Naive thymus-derived CD4-positive, alpha-beta T cell (primary cell): Measurements from ENCODE around the gene ZNF559. TPM values are rescaled to one million over a fixed set of nuclear protein-coding genes. Genes with fewer than 3 reads are reported as not detected.
A peak's percentile ranks its signal among the peaks of the same experiment; 100 is the strongest.

Source experiments
- ATAC-seq: fragments of 150-1000 bp; cut with Tn5 transposase; 2 replicates; pipeline ENCODE4 v1.10.0; 2021; ENCODE audit warnings: mild to moderate bottlenecking, moderate library complexity
- CTCF ChIA-PET: fragments of 350-600 bp; sonication (Branson Sonifier 250); formaldehyde crosslinking; loops from one replicate; lab custom pipeline; 2021; ENCODE audit warnings: antibody characterized with exemption; lab: Charles Lee
- POLR2A ChIA-PET: fragments of 350-600 bp; sonication (Branson Sonifier 250); formaldehyde crosslinking; loops from one replicate; lab custom pipeline; 2021; ENCODE audit warnings: antibody characterized with exemption, inconsistent platforms; lab: Charles Lee
- DNase-seq, 9 donors: peaks; one replicate each; pipeline versions ENCODE4 v3.0.0 to v3.0.0-alpha.2; 2020 to 2022; ENCODE audit warnings: mixed read lengths in 1 of 9
- H3K27ac ChIP-seq: one replicate; pipeline ENCODE4 v1.7.0; 2013; ENCODE audit warnings: mild to moderate bottlenecking, low read depth, low read length, moderate library complexity
- H3K27me3 ChIP-seq, 2 donors: one replicate each; pipeline ENCODE4 v1.7.0; 2013; ENCODE audit warnings: low read length in 2 of 2, mild to moderate bottlenecking in 2 of 2, moderate library complexity in 2 of 2; ENCODE audit not compliant: control insufficient read depth in 2 of 2, insufficient read depth in 2 of 2
- H3K36me3 ChIP-seq, 3 experiments: 1 replicate in 2 of 3; 2 replicates in 1 of 3; pipeline ENCODE4 v1.7.0; 2013; ENCODE audit warnings: low read length in 3 of 3, mild to moderate bottlenecking in 3 of 3, moderate library complexity in 1 of 3; ENCODE audit not compliant: insufficient read depth in 3 of 3, control insufficient read depth in 2 of 3
- H3K4me1 ChIP-seq, 2 donors: one replicate each; pipeline ENCODE4 v1.7.0; 2013; ENCODE audit warnings: low read length in 2 of 2, mild to moderate bottlenecking in 2 of 2, moderate library complexity in 1 of 2; ENCODE audit not compliant: control insufficient read depth in 2 of 2, insufficient read depth in 2 of 2
- H3K4me3 ChIP-seq: 2 replicates; pipeline ENCODE4 v1.7.0; 2013; ENCODE audit warnings: mild to moderate bottlenecking, low read length
- H3K9me3 ChIP-seq, 3 experiments: 1 replicate in 2 of 3; 2 replicates in 1 of 3; pipeline ENCODE4 v1.7.0; 2013; ENCODE audit warnings: low read length in 3 of 3; ENCODE audit not compliant: control insufficient read depth in 2 of 3
- H3K27ac Mint-ChIP-seq, 9 donors: one replicate each; pipeline ENCODE4 v1.8.0; 2020 to 2022; ENCODE audit warnings: mixed read lengths in 9 of 9, mild to moderate bottlenecking in 8 of 9, moderate library complexity in 5 of 9, inconsistent platforms in 2 of 9
- H3K27me3 Mint-ChIP-seq, 5 donors: one replicate each; pipeline ENCODE4 v1.8.0; 2021 to 2022; ENCODE audit warnings: mixed read lengths in 5 of 5, mild to moderate bottlenecking in 1 of 5
- H3K36me3 Mint-ChIP-seq, 5 donors: one replicate each; pipeline ENCODE4 v1.8.0; 2020 to 2022; ENCODE audit warnings: mixed read lengths in 5 of 5, mild to moderate bottlenecking in 3 of 5, inconsistent platforms in 1 of 5
- H3K4me1 Mint-ChIP-seq, 7 donors: one replicate each; pipeline ENCODE4 v1.8.0; 2020 to 2022; ENCODE audit warnings: mixed read lengths in 7 of 7, mild to moderate bottlenecking in 3 of 7, inconsistent platforms in 1 of 7
- H3K4me3 Mint-ChIP-seq, 10 donors: one replicate each; pipeline ENCODE4 v1.8.0; 2020 to 2022; ENCODE audit warnings: mild to moderate bottlenecking in 10 of 10, mixed read lengths in 10 of 10, moderate library complexity in 6 of 10, inconsistent platforms in 2 of 10
- H3K9me3 Mint-ChIP-seq, 11 donors: one replicate each; pipeline ENCODE4 v1.8.0; 2020 to 2022; ENCODE audit warnings: mixed read lengths in 11 of 11, mild to moderate bottlenecking in 4 of 11, inconsistent platforms in 1 of 11, moderate library complexity in 1 of 11
- intact Hi-C, 2 donors: fragments of 100-400 bp; cut with micrococcal nuclease; formaldehyde crosslinking; loops; one replicate each; pipeline ENCODE4 v1.15.1; 2023
- polyA plus RNA-seq, 2 donors: library from polyadenylated mRNA; unstranded; fragments of 300-500 nt; fragmentation: Illumina TruSeq; gene quantifications; one replicate each; pipeline ENCODE4 v1.2.3, GENCODE V29; 2021
- total RNA-seq, 6 experiments: library from RNA in 5 of 6; stranded (reverse) in 5 of 6; gene quantifications; 1 replicate in 5 of 6; 2 replicates in 1 of 6; pipeline ENCODE4 v1.2.3 and lab custom pipeline; 2021 to 2026

Gene ZNF559
- total and polyA plus RNA-seq, 7 experiments from 2014 or later = 9.1 to 58.2 (median 51.1) TPM

DNA sequence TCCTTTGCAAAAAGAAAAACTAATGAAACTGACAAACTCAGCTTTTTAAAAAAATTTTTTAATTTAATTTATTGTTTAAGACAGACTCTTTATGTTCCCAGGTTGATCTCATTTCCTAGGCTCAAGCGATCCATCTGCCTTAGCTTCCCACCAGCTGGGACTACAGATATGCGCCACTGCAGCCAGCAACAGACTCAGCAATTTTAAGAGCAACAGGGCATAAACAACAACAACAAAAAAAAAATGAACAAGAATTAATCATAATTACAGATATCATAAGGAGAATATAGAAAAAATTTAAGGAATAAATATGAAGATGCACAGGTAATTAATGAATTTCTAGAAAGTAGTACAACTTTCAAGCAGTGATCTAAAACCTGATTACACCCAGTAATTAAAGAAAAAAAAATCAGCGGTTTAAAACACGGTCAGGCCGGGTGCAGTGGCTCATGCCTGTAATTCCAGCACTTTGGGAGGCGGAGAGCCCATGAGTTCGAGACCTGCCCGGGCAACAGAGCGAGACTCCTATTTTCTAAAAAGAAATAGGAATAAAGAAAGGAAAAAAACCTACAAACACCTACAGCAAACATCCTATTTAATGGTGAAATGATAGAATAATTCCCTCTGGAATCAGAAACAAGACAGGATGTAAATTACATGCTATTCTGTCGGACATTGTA, 15.7 kb upstream of the ZNF559 start:
- Mint-ChIP-seq H3K4me1 (peaks cover 4 to 37% (median 24%) of the 10 kb centered on the region in 7 donors), H3K4me3 (peak overlapping the region; percentile 89 to 98 (median 96)), H3K27ac (peak overlapping the region; percentile 89 to 99 (median 95)), H3K27me3 (peaks cover 0 to 2% (median 0%) of the 10 kb centered on the region in 5 donors), H3K36me3 (peaks cover 15 to 42% (median 37%) of the 10 kb centered on the region in 5 donors), H3K9me3 (peaks cover 0 to 60% (median 27%) of the 10 kb centered on the region in 11 donors)
- peaks cover 0 to 17% (median 0%) of the 10 kb centered on the region in 3 experiments for H3K9me3 ChIP-seq
- CTCF ChIA-PET = interaction anchor here (0.5 kb wide), 1 partner anchor 309 kb away, joined by 3 read pairs; no protein-coding TSS in a partner anchor
- H3K4me1 ChIP-seq = peaks cover 6 to 15% of the 10 kb centered on the region in 2 donors
- peak overlapping the region; percentile 95 for H3K4me3 ChIP-seq
- DNase-seq (no peak), ATAC-seq (no peak)
- intact Hi-C loops = loop anchor here (2.0 to 5.0 kb wide), 6 partner anchors 166 to 511 kb away; partner anchors contain the start of genes ZNF121 (in 2 of the 2), ZNF317 (in 2 of the 2), FBXL12 (in 1 of the 2) and ZNF426 (in 1 of the 2)
- no peaks in the 10 kb centered on the region for H3K27me3 ChIP-seq
- peak overlapping the region; percentile 98 for H3K27ac ChIP-seq
- H3K36me3 ChIP-seq = peaks cover 3 to 36% (median 7%) of the 10 kb centered on the region in 3 experiments
- POLR2A ChIA-PET = interaction anchor here (0.6 to 2.5 kb wide), 5 partner anchors 15 to 487 kb away, joined by 3 to 7 read pairs (median 4); partner anchors contain the start of genes ZNF559 and ZNF846

DNA sequence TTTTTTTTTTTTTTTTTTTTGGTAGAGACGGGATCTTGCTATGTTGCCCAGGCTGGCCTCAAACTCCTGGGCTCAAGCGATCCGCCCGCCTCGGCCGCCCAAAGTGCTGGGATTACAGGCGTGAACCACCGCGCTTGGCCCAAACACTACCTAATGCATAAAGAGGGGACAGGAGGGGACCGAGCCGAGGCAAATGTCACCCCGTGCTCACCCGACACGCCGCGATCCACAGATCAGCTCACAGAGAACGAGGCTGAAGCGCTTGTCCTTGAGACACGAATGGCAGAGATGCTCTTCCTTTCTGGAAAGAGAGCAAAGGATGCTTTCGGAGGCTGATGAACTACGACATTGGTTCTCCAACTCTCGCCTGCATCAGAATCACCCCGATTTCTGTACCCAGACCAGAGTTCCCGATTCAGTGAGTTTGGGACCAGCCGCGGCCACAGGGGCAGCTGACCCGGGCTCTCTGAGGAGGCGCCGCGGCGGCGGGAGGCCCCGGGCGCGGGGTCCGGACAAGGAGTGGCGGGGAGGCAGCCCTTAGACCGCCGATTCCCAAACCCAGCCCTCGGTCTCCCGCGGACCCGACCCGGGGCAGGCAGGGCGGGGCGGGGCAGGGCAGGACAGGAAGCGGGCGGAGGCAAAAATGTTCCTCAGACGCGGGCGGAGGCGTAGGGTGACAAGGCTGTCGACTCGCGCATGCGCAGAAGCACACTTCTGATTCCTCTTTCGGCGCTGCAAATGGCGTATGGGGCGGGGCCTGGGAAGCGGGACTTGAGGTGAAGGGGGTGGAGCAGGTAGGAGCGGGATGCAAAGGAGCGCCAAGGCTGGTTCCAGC, 14.6 kb upstream of the ZNF559 start, which contains the start of gene ZNF699:
TSS of gene ZNF699 (minus strand) at position 700 of the 835 bp plus-strand sequence. CDS start 4,719 bp downstream, outside the sequence.
- peaks cover 0 to 25% (median 2%) of the 10 kb centered on the region in 3 experiments for H3K36me3 ChIP-seq
- H3K9me3 Mint-ChIP-seq = peaks cover 0 to 60% (median 25%) of the 10 kb centered on the region in 11 donors
- H3K27ac Mint-ChIP-seq = peak within 1 kb of the TSS; percentile 89 to 99 (median 97)
- peak within 1 kb of the TSS; percentile 95 for H3K4me3 ChIP-seq
- ATAC-seq (peak; percentile 94), DNase-seq (peak; percentile 94 to 100 (median 97))
- ChIA-PET POLR2A (interaction anchor here (0.9 to 3.3 kb wide), 4 partner anchors 14 to 486 kb away, joined by 3 to 35 read pairs (median 4); partner anchors contain the start of genes ZNF559 and ZNF846), CTCF (no interaction called here)
- H3K36me3 Mint-ChIP-seq = peaks cover 11 to 34% (median 28%) of the 10 kb centered on the region in 5 donors
- peaks cover 6 to 15% of the 10 kb centered on the region in 2 donors for H3K4me1 ChIP-seq
- H3K4me3 Mint-ChIP-seq = peak within 1 kb of the TSS; percentile 89 to 98 (median 96)
- H3K27ac ChIP-seq = peak within 1 kb of the TSS; percentile 98
- peaks cover 4 to 37% (median 24%) of the 10 kb centered on the region in 7 donors for H3K4me1 Mint-ChIP-seq
- H3K27me3 Mint-ChIP-seq = peaks cover 0 to 2% (median 0%) of the 10 kb centered on the region in 5 donors
- peaks cover 0 to 15% (median 0%) of the 10 kb centered on the region in 3 experiments for H3K9me3 ChIP-seq
- H3K27me3 ChIP-seq = no peaks in the 10 kb centered on the region
- intact Hi-C loops = loop anchor here (1.0 to 5.0 kb wide), 13 partner anchors 15 to 509 kb away; partner anchors contain the start of genes ZNF121 (in 2 of the 2), ZNF266 (in 2 of the 2), ZNF317 (in 2 of the 2) and ZNF426 (in 2 of the 2)

DNA sequence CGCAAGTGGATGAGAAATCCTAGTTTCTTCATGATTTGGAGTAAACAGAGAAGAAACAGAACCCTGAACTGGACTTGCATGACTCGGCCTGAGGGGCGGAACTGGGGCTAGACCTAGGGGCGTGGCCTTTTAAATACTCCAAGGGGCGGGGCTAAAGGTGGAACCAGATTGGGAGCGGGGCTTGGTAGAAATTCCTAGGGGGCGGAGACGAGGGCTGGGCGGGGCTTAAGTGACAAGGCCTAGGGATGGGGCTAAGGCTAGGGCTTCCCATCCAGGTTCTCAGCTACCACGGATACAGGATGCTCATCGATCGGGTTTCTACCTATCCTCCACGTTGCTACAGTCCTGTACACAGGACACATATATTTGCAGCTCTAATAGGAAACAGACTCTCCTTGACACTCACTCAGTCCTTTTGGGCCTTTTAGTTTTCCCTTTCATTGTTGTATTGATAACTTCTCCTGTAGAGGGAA, 14.0 kb upstream of the ZNF559 start:
- Histone ChIP-seq H3K27me3 (no peaks in the 10 kb centered on the region), H3K4me3 (peak overlapping the region; percentile 95), H3K36me3 (peaks cover 0 to 19% (median 0%) of the 10 kb centered on the region in 3 experiments), H3K9me3 (peaks cover 0 to 17% (median 0%) of the 10 kb centered on the region in 3 experiments), H3K27ac (peak overlapping the region; percentile 98), H3K4me1 (peaks cover 6 to 15% of the 10 kb centered on the region in 2 donors)
- Mint-ChIP-seq H3K27me3 (peaks cover 0 to 2% (median 0%) of the 10 kb centered on the region in 5 donors), H3K4me1 (peaks cover 4 to 37% (median 22%) of the 10 kb centered on the region in 7 donors), H3K27ac (peak overlapping the region; percentile 89 to 99 (median 97)), H3K36me3 (peaks cover 10 to 27% (median 24%) of the 10 kb centered on the region in 5 donors), H3K9me3 (peaks cover 2 to 60% (median 21%) of the 10 kb centered on the region in 11 donors), H3K4me3 (peak overlapping the region; percentile 89 to 98 (median 96))
- POLR2A ChIA-PET = interaction anchor here (0.6 to 3.3 kb wide), 6 partner anchors 9 to 459 kb away, joined by 3 to 35 read pairs (median 4); partner anchors contain the start of genes ZNF266, ZNF559 and ZNF846
- CTCF ChIA-PET = interaction anchor here (0.6 kb wide), 1 partner anchor 14 kb away, joined by 3 read pairs; the partner anchor contains the start of gene ZNF559
- DNase-seq (no peak), ATAC-seq (peak; percentile 82)
- intact Hi-C loops = loop anchor here (1.0 to 5.0 kb wide), 14 partner anchors 14 to 509 kb away; partner anchors contain the start of genes ZNF121 (in 2 of the 2), ZNF266 (in 2 of the 2), ZNF317 (in 2 of the 2) and ZNF426 (in 2 of the 2)

DNA sequence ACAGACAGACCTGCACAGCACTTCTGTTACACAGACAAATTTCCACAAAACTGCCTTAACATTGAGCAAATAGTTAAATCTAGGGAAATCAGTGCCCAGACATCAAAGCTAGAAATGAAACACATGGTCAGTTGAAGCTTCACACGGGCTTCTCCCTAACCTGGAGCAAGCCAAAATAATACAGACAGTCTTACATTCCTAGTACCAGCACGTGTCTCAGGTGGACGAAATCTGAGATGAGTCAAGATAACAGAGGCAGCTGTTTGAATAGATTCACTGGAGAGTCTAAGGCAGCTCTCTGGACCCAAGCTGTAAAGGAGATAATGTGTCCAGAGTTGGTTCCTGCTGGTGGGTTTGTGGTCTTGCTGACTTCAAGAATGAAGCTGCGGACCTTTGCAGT, 10.2 kb upstream of the ZNF559 start:
- ChIA-PET CTCF (interaction anchor here (0.6 kb wide), 1 partner anchor 272 kb away, joined by 3 read pairs; no protein-coding TSS in a partner anchor), POLR2A (interaction anchor here (0.6 to 1.2 kb wide), 2 partner anchors 10 to 26 kb away, joined by 3 to 4 read pairs; partner anchors contain the start of gene ZNF559)
- Mint-ChIP-seq H3K27me3 (peaks cover 0 to 2% (median 0%) of the 10 kb centered on the region in 5 donors), H3K27ac (no peak overlapping the region), H3K36me3 (peaks cover 11 to 22% (median 13%) of the 10 kb centered on the region in 5 donors), H3K9me3 (peaks cover 8 to 71% (median 22%) of the 10 kb centered on the region in 11 donors), H3K4me1 (peaks cover 0 to 17% (median 9%) of the 10 kb centered on the region in 7 donors), H3K4me3 (no peak overlapping the region)
- no peaks in the 10 kb centered on the region for H3K27me3 ChIP-seq
- peaks cover 1 to 6% of the 10 kb centered on the region in 2 donors for H3K4me1 ChIP-seq
- intact Hi-C loops = no loop called here
- DNase-seq = no peak
- H3K9me3 ChIP-seq = peaks cover 0 to 5% (median 0%) of the 10 kb centered on the region in 3 experiments
- no peak overlapping the region for H3K4me3 ChIP-seq
- no peak for ATAC-seq
- H3K36me3 ChIP-seq = peaks cover 0 to 5% (median 0%) of the 10 kb centered on the region in 3 experiments
- no peak overlapping the region for H3K27ac ChIP-seq

DNA sequence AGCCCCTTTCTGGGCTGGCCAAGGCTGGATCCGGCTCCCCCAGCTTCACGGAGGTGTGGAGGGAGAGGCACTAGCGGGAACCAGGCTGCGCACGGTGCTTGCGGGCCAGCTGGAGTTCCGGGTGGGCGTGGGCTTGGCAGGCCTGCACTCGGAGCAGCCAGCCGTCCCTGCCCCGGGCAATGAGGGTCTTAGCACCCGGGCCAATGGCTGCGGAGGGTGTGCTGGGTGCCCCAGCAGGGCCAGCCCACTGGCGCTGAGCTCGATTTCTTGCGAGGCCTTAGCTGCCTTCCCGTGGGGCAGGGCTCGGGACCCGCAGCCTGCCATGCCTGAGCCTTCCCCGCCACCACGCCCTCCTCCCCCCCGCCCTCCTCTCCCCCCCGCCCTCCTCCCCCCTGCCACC, 2.6 kb upstream of the ZNF559 start:
- no peak overlapping the region for H3K27ac Mint-ChIP-seq
- peaks cover 7 to 32% (median 29%) of the 10 kb centered on the region in 5 donors for H3K36me3 Mint-ChIP-seq
- DNase-seq = no peak
- H3K4me3 Mint-ChIP-seq = no peak overlapping the region
- no peak for ATAC-seq
- CTCF ChIA-PET = no interaction called here
- intact Hi-C loops = loop anchor here in 1 of 2 donors (5.0 kb wide), 2 partner anchors 261 to 489 kb away; partner anchors contain the start of genes MBD3L1, ZNF121 and ZNF558
- peaks cover 6 to 39% (median 23%) of the 10 kb centered on the region in 7 donors for H3K4me1 Mint-ChIP-seq
- peaks cover 0 to 77% (median 32%) of the 10 kb centered on the region in 11 donors for H3K9me3 Mint-ChIP-seq
- Histone ChIP-seq H3K9me3 (peaks cover 0 to 9% (median 0%) of the 10 kb centered on the region in 3 experiments), H3K4me3 (no peak overlapping the region), H3K27ac (no peak overlapping the region), H3K4me1 (peaks cover 0 to 10% of the 10 kb centered on the region in 2 donors), H3K36me3 (peaks cover 0 to 5% (median 0%) of the 10 kb centered on the region in 3 experiments), H3K27me3 (no peaks in the 10 kb centered on the region)
- H3K27me3 Mint-ChIP-seq = peaks cover 0 to 2% (median 0%) of the 10 kb centered on the region in 5 donors
- POLR2A ChIA-PET = no interaction called here
